GM23338 (cell line): Measurements from ENCODE around the gene CNDP2. TPM values are rescaled to one million over a fixed set of nuclear protein-coding genes. Genes with fewer than 3 reads are reported as not detected.

Experiments
- ATAC-seq: fragments of 200-7000 bp; cut with Tn5 transposase; 3 replicates; pipeline ENCODE4 v1.9.1; 2020
- DNase-seq: peaks from one replicate; pipeline ENCODE4 v3.0.0-alpha.2; 2015; ENCODE audit warnings: low spot score
- H2AFZ ChIP-seq: fragments of 200-600 bp; sonication (generic); 2 replicates; pipeline ENCODE4 v1.8.0; 2016; ENCODE audit warnings: antibody characterized with exemption, mild to moderate bottlenecking, moderate library complexity
- H3F3A ChIP-seq: fragments of 200-600 bp; sonication (generic); replicated peaks from 2 replicates; pipeline ENCODE4 v1.8.0; 2017; ENCODE audit warnings: antibody characterized with exemption, mixed run types, low read depth
- H3K27ac ChIP-seq: fragments of 200-600 bp; sonication (generic); 2 replicates; pipeline ENCODE4 v1.6.1; 2016; ENCODE audit warnings: low read depth
- H3K27me3 ChIP-seq: fragments of 200-600 bp; sonication (generic); 2 replicates; pipeline ENCODE4 v1.8.0; 2016; ENCODE audit warnings: mild to moderate bottlenecking, mixed run types, moderate library complexity; ENCODE audit not compliant: insufficient read depth
- H3K36me3 ChIP-seq: fragments of 200-600 bp; sonication (generic); 2 replicates; pipeline ENCODE4 v1.8.0; 2016; ENCODE audit warnings: mild to moderate bottlenecking; ENCODE audit not compliant: insufficient read depth
- H3K4me1 ChIP-seq: fragments of 200-600 bp; sonication (generic); 2 replicates; pipeline ENCODE4 v1.8.0; 2016; ENCODE audit warnings: mild to moderate bottlenecking, moderate library complexity; ENCODE audit not compliant: insufficient read depth
- H3K4me2 ChIP-seq: fragments of 200-600 bp; sonication (generic); 2 replicates; pipeline ENCODE4 v1.7.1; 2017; ENCODE audit warnings: mixed run types
- H3K4me3 ChIP-seq: fragments of 200-600 bp; sonication (generic); 2 replicates; pipeline ENCODE4 v1.6.1; 2016; ENCODE audit warnings: mixed run types
- H3K79me2 ChIP-seq: fragments of 200-600 bp; sonication (generic); replicated peaks from 2 replicates; pipeline ENCODE4 v1.8.0; 2017; ENCODE audit warnings: mild to moderate bottlenecking; ENCODE audit not compliant: insufficient read depth
- H3K9me2 ChIP-seq: fragments of 200-600 bp; sonication (generic); 2 replicates; pipeline ENCODE4 v1.8.0; 2017; ENCODE audit not compliant: insufficient read depth
- H4K20me1 ChIP-seq: fragments of 200-600 bp; sonication (generic); replicated peaks from 2 replicates; pipeline ENCODE4 v1.8.0; 2017; ENCODE audit warnings: mild to moderate bottlenecking; ENCODE audit not compliant: insufficient read depth
- H3K27ac Mint-ChIP-seq: 2 replicates; pipeline ENCODE4 v1.8.0; 2020; ENCODE audit warnings: inconsistent platforms, mild to moderate bottlenecking, moderate library complexity, mixed read lengths
- H3K27me3 Mint-ChIP-seq: 3 replicates; pipeline ENCODE4 v1.8.0; 2022; ENCODE audit warnings: low read depth, mild to moderate bottlenecking, moderate library complexity, mixed read lengths, inconsistent platforms; ENCODE audit not compliant: insufficient read depth, poor library complexity
- H3K36me3 Mint-ChIP-seq: 3 replicates; pipeline ENCODE4 v1.8.0; 2021; ENCODE audit warnings: low read depth, mild to moderate bottlenecking, inconsistent platforms, moderate library complexity, mixed read lengths
- H3K4me1 Mint-ChIP-seq: 3 replicates; pipeline ENCODE4 v1.8.0; 2020; ENCODE audit warnings: mild to moderate bottlenecking, inconsistent platforms, mixed read lengths
- H3K4me3 Mint-ChIP-seq: 3 replicates; pipeline ENCODE4 v1.8.0; 2021; ENCODE audit warnings: moderate library complexity, mild to moderate bottlenecking, inconsistent platforms, mixed read lengths
- H3K9me3 Mint-ChIP-seq: 3 replicates; pipeline ENCODE4 v1.8.0; 2020; ENCODE audit warnings: moderate library complexity, mild to moderate bottlenecking, inconsistent platforms, mixed read lengths
- CREB1 ChIP-seq: fragments of 250-450 bp; sonication (Bioruptor Pico); IDR thresholded peaks from 2 replicates; pipeline ENCODE4 v1.5.0; 2020; ENCODE audit warnings: low read depth, mild to moderate bottlenecking, moderate library complexity
- CTCF ChIP-seq, 2 experiments: fragments of 200-600 bp in 1 of 2; sonication (generic) in 1 of 2; conservative IDR thresholded peaks; 2 replicates each; pipeline versions ENCODE4 v1.5.1 to v1.6.1; 2016 to 2017; ENCODE audit warnings: antibody characterized with exemption in 2 of 2, low read depth in 2 of 2, mild to moderate bottlenecking in 2 of 2, moderate library complexity in 1 of 2
- ETS1 ChIP-seq: IDR thresholded peaks from 2 replicates; pipeline ENCODE4 v1.6.1; 2016; ENCODE audit warnings: antibody characterized with exemption
- EZH2 ChIP-seq: fragments of 200-600 bp; sonication (generic); IDR thresholded peaks from one replicate; pipeline ENCODE4 v1.8.0; 2017; ENCODE audit warnings: antibody characterized with exemption, mild to moderate bottlenecking, low read depth; ENCODE audit not compliant: unreplicated experiment
- EZH2phosphoT487 ChIP-seq: fragments of 200-600 bp; sonication (generic); IDR thresholded peaks from one replicate; pipeline ENCODE4 v1.8.1; 2018; ENCODE audit warnings: antibody characterized with exemption; ENCODE audit not compliant: unreplicated experiment
- JUNB ChIP-seq: IDR thresholded peaks from one replicate; pipeline ENCODE4 v1.6.1; 2016; ENCODE audit warnings: antibody characterized with exemption; ENCODE audit not compliant: unreplicated experiment
- NANOG ChIP-seq: IDR thresholded peaks from 2 replicates; pipeline ENCODE4 v1.6.1; 2016; ENCODE audit warnings: antibody characterized with exemption, borderline replicate concordance
- POLR2AphosphoS5 ChIP-seq: IDR thresholded peaks from 2 replicates; pipeline ENCODE4 v1.6.1; 2016; ENCODE audit warnings: antibody characterized with exemption, low read depth
- REST ChIP-seq: IDR thresholded peaks from one replicate; pipeline ENCODE4 v1.6.1; 2018; ENCODE audit warnings: antibody characterized with exemption; ENCODE audit not compliant: unreplicated experiment
- STAT1 ChIP-seq: IDR thresholded peaks from one replicate; pipeline ENCODE4 v1.6.1; 2016; ENCODE audit warnings: antibody characterized with exemption; ENCODE audit not compliant: unreplicated experiment
- ZNF114 ChIP-seq: fragments of 250-450 bp; sonication (Bioruptor Pico); IDR thresholded peaks from 2 replicates; pipeline ENCODE4 v1.5.0; 2020; ENCODE audit warnings: mild to moderate bottlenecking, moderate library complexity
- ZNF331 ChIP-seq: fragments of 250-450 bp; sonication (Bioruptor Pico); IDR thresholded peaks from 2 replicates; pipeline ENCODE4 v1.5.0; 2020; ENCODE audit warnings: low read depth, mild to moderate bottlenecking, moderate library complexity
- ZNF462 ChIP-seq: fragments of 250-450 bp; sonication (Bioruptor Pico); IDR thresholded peaks from 2 replicates; pipeline ENCODE4 v1.5.0; 2020; ENCODE audit warnings: mild to moderate bottlenecking, moderate library complexity
- polyA plus RNA-seq: library from polyadenylated mRNA; unstranded; fragments of >200 nt; fragmentation: Nextera tagmentation; extraction: Ambion mirVana; gene quantifications from 2 replicates; pipeline ENCODE4 v1.2.1, GENCODE V29; 2016
- total RNA-seq: library from RNA; depleted of rRNA; stranded (reverse); fragments of >200 nt; shearing (Covaris generic); gene quantifications from 2 replicates; pipeline ENCODE4 v1.2.3, GENCODE V29; 2014

CNDP2 gene
- total and polyA plus RNA-seq, 2 experiments from 2014 or later = 116 to 175 TPM

- TF ChIP-seq EZH2 = no peak
- no peak for TF ChIP-seq ETS1
- TF ChIP-seq CTCF (conservative IDR thresholded peaks at IDR 0.05; ENCODE audit: low read depth in 2 of 2) = no peak
- no peak for TF ChIP-seq CREB1 (CRISPR knock-in tag)
- no peak for TF ChIP-seq EZH2phosphoT487
- no peak for TF ChIP-seq NANOG
- no peak for TF ChIP-seq ZNF331
- TF ChIP-seq STAT1 = no peak
- no peak for TF ChIP-seq JUNB
- TF ChIP-seq ZNF462 (CRISPR knock-in tag) = no peak
- TF ChIP-seq ZNF114 (CRISPR knock-in tag) = no peak
- TF ChIP-seq REST = no peak
- no peak for TF ChIP-seq POLR2AphosphoS5
- no peak for DNase-seq
- H3K4me1 ChIP-seq = no peaks in the 10 kb centered on the region
- Mint-ChIP-seq H3K4me1 (peaks cover 15% of the 10 kb centered on the region), H3K27ac (no peak overlapping the region; the same call in 1 of the 2 replicates), H3K4me3 (no peak overlapping the region), H3K27me3 (peaks cover 5% of the 10 kb centered on the region), H3K36me3 (peaks cover 91% of the 10 kb centered on the region), H3K9me3 (no peaks in the 10 kb centered on the region)
- H3K36me3 ChIP-seq = peaks cover 27% of the 10 kb centered on the region
- no peak overlapping the region for H2AFZ ChIP-seq
- H3K9me2 ChIP-seq = no peaks in the 10 kb centered on the region
- no peaks in the 10 kb centered on the region for H3K27me3 ChIP-seq
- no peak overlapping the region for H3K4me3 ChIP-seq
- H3F3A ChIP-seq = no peaks in the 10 kb centered on the region
- no peaks in the 10 kb centered on the region for H3K79me2 ChIP-seq
- peaks cover 10% of the 10 kb centered on the region for H4K20me1 ChIP-seq
- no peak overlapping the region for H3K4me2 ChIP-seq
- ATAC-seq = no peak
- H3K27ac ChIP-seq = no peak overlapping the region
Observed at GRCh38 chr18:74511823-74512222, 15.7 kb downstream of the CNDP2 start.
